T-cell (primary cell): ENCODE data around the gene SOX2. TPM values are rescaled to one million over a fixed set of nuclear protein-coding genes. Genes with fewer than 3 reads are reported as not detected.
"Not testable (repeated sequence)": the region's sequence is repeated elsewhere in the genome, so short reads cannot be mapped to it uniquely, and the experiment has no call there.

Experiments
- ATAC-seq, 4 experiments: fragments of 200-7000 bp in 3 of 4; fragments of 150-1000 bp in 1 of 4; cut with Tn5 transposase; replicated peaks in 1 of 4; 1 replicate in 3 of 4; 2 replicates in 1 of 4; pipeline ENCODE4 v1.10.0; 2021; ENCODE audit warnings: moderate library complexity in 3 of 4, mild to moderate bottlenecking in 2 of 4, moderate number of reproducible peaks in 1 of 4
- CTCF ChIA-PET, 2 donors: fragments of 300-600 bp; sonication (Branson Sonifier 250); formaldehyde crosslinking; loops; one replicate each; lab custom pipeline; 2022; ENCODE audit warnings: antibody characterized with exemption in 2 of 2; lab: Charles Lee
- POLR2A ChIA-PET, 2 donors: fragments of 300-600 bp; sonication (Branson Sonifier 250); formaldehyde crosslinking; loops; one replicate each; lab custom pipeline; 2022; ENCODE audit warnings: antibody characterized with exemption in 2 of 2; lab: Charles Lee
- DNase-seq, 35 experiments: peaks; one replicate each; pipeline versions ENCODE4 v3.0.0 to v3.0.0-alpha.2; 2013 to 2023
- H3K27ac ChIP-seq: one replicate; pipeline ENCODE4 v1.5.1; 2013; ENCODE audit warnings: low read length
- H3K27me3 ChIP-seq, 2 experiments: replicated peaks in 1 of 2; 1 replicate in 1 of 2; 2 replicates in 1 of 2; pipeline versions ENCODE4 v1.6.1 to v1.7.0; 2013; ENCODE audit warnings: low read length in 1 of 2, mixed read lengths in 1 of 2; ENCODE audit not compliant: control insufficient read depth in 2 of 2, insufficient read depth in 2 of 2; ENCODE audit errors: extremely low read depth in 1 of 2
- H3K36me3 ChIP-seq, 2 donors: 1 replicate in 1 of 2; 2 replicates in 1 of 2; pipeline versions ENCODE4 v1.6.1 to v1.7.0; 2013; ENCODE audit warnings: low read length in 1 of 2; ENCODE audit not compliant: control insufficient read depth in 2 of 2, insufficient read depth in 1 of 2; ENCODE audit errors: extremely low read depth in 1 of 2
- H3K4me1 ChIP-seq, 2 experiments: 1 replicate in 1 of 2; 2 replicates in 1 of 2; pipeline versions ENCODE4 v1.6.1 to v1.7.0; 2013; ENCODE audit warnings: low read length in 2 of 2, mixed read lengths in 1 of 2; ENCODE audit not compliant: insufficient read depth in 2 of 2, control insufficient read depth in 1 of 2; ENCODE audit errors: extremely low read depth in 1 of 2
- H3K4me3 ChIP-seq, 2 donors: 1 replicate in 1 of 2; 2 replicates in 1 of 2; pipeline versions ENCODE4 v1.5.1 to v1.7.0; 2013; ENCODE audit warnings: mild to moderate bottlenecking in 2 of 2, low read length in 1 of 2, moderate library complexity in 1 of 2; ENCODE audit not compliant: control insufficient read depth in 1 of 2; ENCODE audit errors: extremely low read depth in 1 of 2
- H3K9me3 ChIP-seq: 2 replicates; pipeline ENCODE4 v1.7.0; 2013
- H3K27ac Mint-ChIP-seq, 2 donors: one replicate each; pipeline ENCODE4 v1.8.0; 2020 to 2021; ENCODE audit warnings: mild to moderate bottlenecking in 2 of 2, mixed read lengths in 2 of 2
- H3K27me3 Mint-ChIP-seq, 2 donors: one replicate each; pipeline ENCODE4 v1.8.0; 2021 to 2022; ENCODE audit warnings: mixed read lengths in 2 of 2
- H3K36me3 Mint-ChIP-seq: one replicate; pipeline ENCODE4 v1.8.0; 2021; ENCODE audit warnings: mixed read lengths
- H3K4me1 Mint-ChIP-seq, 3 donors: one replicate each; pipeline ENCODE4 v1.8.0; 2020 to 2022; ENCODE audit warnings: mixed read lengths in 3 of 3, mild to moderate bottlenecking in 1 of 3
- H3K4me3 Mint-ChIP-seq, 3 donors: one replicate each; pipeline ENCODE4 v1.8.0; 2020 to 2022; ENCODE audit warnings: mild to moderate bottlenecking in 3 of 3, mixed read lengths in 3 of 3, moderate library complexity in 3 of 3
- H3K9me3 Mint-ChIP-seq, 3 donors: one replicate each; pipeline ENCODE4 v1.8.0; 2020 to 2022; ENCODE audit warnings: mixed read lengths in 3 of 3
- WGBS: methylation state at CpG from one replicate; pipeline ENCODE4 v1.1.5; 2013; ENCODE audit warnings: missing lambda C conversion rate; ENCODE audit not compliant: insufficient coverage; 5-methylcytosine and 5-hydroxymethylcytosine counted together
- total RNA-seq, 35 experiments: library from RNA in 6 of 35; stranded (reverse) in 6 of 35; fragments of 120-200 nt in 1 of 35; gene quantifications; one replicate each; pipeline versions ENCODE4 v1.2.1 to v1.2.4 and lab custom pipeline; 2013 to 2026

Gene SOX2
- total RNA-seq, 5 donors from 2014 or later (not counting 1 experiment from before 2014, with no cell fraction given), result 0.18 to 0.28 (median 0.26) TPM; not detected in 2

DNA sequence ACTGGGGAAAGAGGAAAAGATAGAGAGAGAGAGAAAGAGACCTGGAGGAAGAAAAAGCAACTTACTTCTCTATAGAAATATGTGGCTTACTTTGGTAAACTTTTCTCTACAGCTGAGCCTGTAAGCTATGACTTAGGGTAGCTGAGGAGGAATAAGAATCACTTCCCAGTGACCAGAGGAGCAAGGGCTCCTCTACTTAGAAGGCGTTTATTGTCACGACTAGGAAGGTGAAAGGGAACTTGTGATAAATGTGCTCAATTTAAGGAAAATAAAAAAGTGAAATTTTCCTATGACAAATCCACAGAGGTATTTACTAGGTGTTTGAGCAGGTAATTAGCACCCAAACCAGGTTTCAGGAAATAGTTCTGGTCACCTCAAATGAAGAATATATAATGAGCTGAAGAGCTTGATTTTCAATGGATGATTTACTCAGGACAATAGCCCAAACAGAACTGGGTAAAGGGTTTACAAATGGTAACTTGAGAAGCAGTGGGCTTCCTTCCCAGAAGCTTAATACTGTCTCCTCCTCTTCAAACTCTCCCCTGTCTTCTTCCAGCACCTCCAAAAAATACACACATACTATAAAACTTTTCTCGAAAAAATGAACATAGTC is 46.1 kb downstream of the SOX2 start:
- Mint-ChIP-seq H3K27me3 (peaks cover 1 to 13% of the 10 kb centered on the region in 2 donors), H3K9me3 (no peaks in the 10 kb centered on the region), H3K4me3 (no peak overlapping the region), H3K36me3 (no peaks in the 10 kb centered on the region), H3K27ac (no peak overlapping the region), H3K4me1 (no peaks in the 10 kb centered on the region)
- ChIA-PET POLR2A (interaction anchor here (0.5 to 0.7 kb wide), 2 partner anchors 16 to 60 kb away, joined by 3 read pairs; no protein-coding TSS in a partner anchor), CTCF (no interaction called here)
- H3K27me3 ChIP-seq, result no peaks in the 10 kb centered on the region
- H3K4me1 ChIP-seq, result no peaks in the 10 kb centered on the region
- no peak for ATAC-seq
- no peak overlapping the region for H3K27ac ChIP-seq
- H3K36me3 ChIP-seq, result no peaks in the 10 kb centered on the region
- H3K4me3 ChIP-seq, result no peak overlapping the region
- no peak for DNase-seq
- WGBS, result no CpG with 5 or more reads among the region's 3 CpGs
- H3K9me3 ChIP-seq, result no peaks in the 10 kb centered on the region

DNA sequence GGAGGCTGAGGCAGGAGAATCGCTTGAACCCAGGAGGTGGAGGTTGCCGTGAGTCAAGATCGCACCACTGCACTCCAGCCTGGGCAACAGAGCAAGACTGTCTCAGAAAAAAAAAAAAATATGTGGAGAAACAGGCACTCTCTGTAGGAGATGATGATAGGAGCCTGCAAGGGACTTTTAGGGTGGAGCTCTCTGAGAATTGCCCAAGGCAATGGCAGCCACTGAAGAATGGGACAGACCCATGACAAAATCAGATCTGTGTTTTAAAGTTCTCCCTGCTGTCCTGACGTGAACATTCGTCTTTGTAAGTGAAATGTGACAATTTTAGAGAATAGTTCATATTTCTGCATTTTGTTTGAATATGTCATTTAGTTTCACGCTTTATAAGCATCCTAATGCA is 50.2 kb downstream of the SOX2 start:
- Histone ChIP-seq H3K36me3 (no peaks in the 10 kb centered on the region), H3K27ac (no peak overlapping the region), H3K4me3 (no peak overlapping the region), H3K4me1 (no peaks in the 10 kb centered on the region), H3K9me3 (no peaks in the 10 kb centered on the region), H3K27me3 (no peaks in the 10 kb centered on the region)
- Mint-ChIP-seq H3K4me3 (no peak overlapping the region), H3K27me3 (no peaks in the 10 kb centered on the region), H3K27ac (no peak overlapping the region), H3K4me1 (no peaks in the 10 kb centered on the region), H3K36me3 (no peaks in the 10 kb centered on the region), H3K9me3 (no peaks in the 10 kb centered on the region)
- WGBS, result 91% methylated on average over 4 of the region's 6 CpGs
- ChIA-PET POLR2A (no interaction called here), CTCF (no interaction called here)
- DNase-seq (no peak), ATAC-seq (no peak)

DNA sequence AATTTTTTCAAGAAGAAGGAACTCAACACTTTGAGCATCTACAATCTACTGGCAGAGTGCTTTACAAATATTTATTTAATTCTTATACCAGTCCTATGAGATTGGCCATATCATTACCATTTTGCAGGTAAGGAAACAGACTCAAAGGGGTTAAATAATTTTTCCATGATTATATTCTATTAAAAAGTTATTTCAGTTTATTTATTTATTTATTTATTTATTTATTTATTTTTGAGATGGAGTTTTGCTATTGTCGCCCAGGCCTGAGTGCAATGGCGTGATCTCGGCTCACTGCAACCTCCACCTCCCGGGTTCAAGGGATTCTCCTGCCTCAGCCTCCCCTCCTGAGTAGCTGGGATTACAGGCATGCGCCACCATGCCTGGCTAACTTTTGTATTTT is 52.3 kb downstream of the SOX2 start:
- CTCF ChIA-PET, result interaction anchor here in 1 of 2 donors (0.7 kb wide), 1 partner anchor 778 kb away, joined by 3 read pairs; no protein-coding TSS in a partner anchor
- not testable (repeated sequence) for H3K4me3 Mint-ChIP-seq

More for the DNA sequence above, 52.3 kb downstream of the SOX2 start:
- H3K4me1 ChIP-seq, H3K9me3 ChIP-seq, POLR2A ChIA-PET, H3K27me3 ChIP-seq, ATAC-seq, H3K27me3 Mint-ChIP-seq, H3K4me3 ChIP-seq, H3K4me1 Mint-ChIP-seq, H3K27ac Mint-ChIP-seq, H3K36me3 ChIP-seq, DNase-seq, H3K27ac ChIP-seq, H3K9me3 Mint-ChIP-seq, H3K36me3 Mint-ChIP-seq: not testable (repeated sequence)
- WGBS, result 75% methylated on average over 2 of the region's 5 CpGs
